Stomach (tissue), 9 donors: Measurements from ENCODE around the gene ASTN2. TPM values are rescaled to one million over a fixed set of nuclear protein-coding genes. Genes with fewer than 3 reads are reported as not detected.

Experiments
- DNase-seq, 2 donors: peaks; one replicate each; pipeline versions ENCODE4 v3.0.0 to v3.0.0-alpha.2; 2013 to 2019
- H3K27ac ChIP-seq, 5 donors: fragments of 200-600 bp in 4 of 5; sonication (generic) in 4 of 5; one replicate each; pipeline ENCODE4 v1.5.1; 2013 to 2019; ENCODE audit warnings: mild to moderate bottlenecking in 1 of 5, moderate library complexity in 1 of 5
- H3K27me3 ChIP-seq, 3 donors: fragments of 200-600 bp; sonication (generic); one replicate each; pipeline ENCODE4 v1.5.1; 2017 to 2019; ENCODE audit warnings: mixed run types in 1 of 3
- H3K36me3 ChIP-seq, 4 donors: fragments of 200-600 bp; sonication (generic); 1 replicate in 3 of 4; 2 replicates in 1 of 4; pipeline ENCODE4 v1.5.1; 2016 to 2019
- H3K4me1 ChIP-seq, 4 donors: fragments of 200-600 bp; sonication (generic); one replicate each; pipeline ENCODE4 v1.5.1; 2016 to 2019
- H3K4me3 ChIP-seq, 4 donors: fragments of 200-600 bp; sonication (generic) in 3 of 4; one replicate each; pipeline ENCODE4 v1.5.1; 2016 to 2019; ENCODE audit warnings: mild to moderate bottlenecking in 1 of 4
- H3K9me3 ChIP-seq, 4 donors: fragments of 200-600 bp; sonication (generic); one replicate each; pipeline ENCODE4 v1.5.1; 2016 to 2019
- CTCF ChIP-seq, 7 experiments: fragments of 450-650 bp in 4 of 7; fragments of 200-600 bp in 3 of 7; sonication (generic) in 3 of 7; IDR thresholded peaks; one replicate each; pipeline ENCODE4 v1.5.1; 2016 to 2019; ENCODE audit warnings: antibody characterized with exemption in 7 of 7, control low read depth in 2 of 7, mild to moderate bottlenecking in 1 of 7
- EP300 ChIP-seq: sonication (generic); formaldehyde crosslinking; IDR thresholded peaks from one replicate; pipeline ENCODE4 v1.6.1; 2017; ENCODE audit warnings: antibody characterized with exemption
- POLR2A ChIP-seq, 4 donors: fragments of 450-650 bp; IDR thresholded peaks; one replicate each; pipeline ENCODE4 v1.6.1; 2016; ENCODE audit warnings: antibody characterized with exemption in 4 of 4, control low read depth in 2 of 4, mild to moderate bottlenecking in 1 of 4, moderate library complexity in 1 of 4
- POLR2AphosphoS5 ChIP-seq, 3 donors: sonication (generic); formaldehyde crosslinking; IDR thresholded peaks; one replicate each; pipeline ENCODE4 v1.6.1; 2016; ENCODE audit warnings: antibody characterized with exemption in 3 of 3
- WGBS, 5 donors: extraction: QIAGEN DNeasy Blood & Tissue Kit in 3 of 5; methylation state at CpG; one replicate each; pipeline versions ENCODE4 v1.1.5 to v1.1.7; 2013 to 2018; 5-methylcytosine and 5-hydroxymethylcytosine counted together
- intact Hi-C: fragments of 100-400 bp; cut with DNase I; formaldehyde crosslinking; loops from one replicate; pipeline ENCODE4 v1.15.1; 2023; ENCODE audit warnings: low total_unique reads
- polyA plus RNA-seq, 3 donors: library from polyadenylated mRNA; stranded (reverse); fragments of 200-250 nt; gene quantifications; one replicate each; pipeline ENCODE4 v1.2.3, GENCODE V29; 2013
- total RNA-seq, 5 donors: library from RNA; depleted of rRNA; stranded (reverse); fragments of >200 nt; gene quantifications; one replicate each; pipeline versions ENCODE4 v1.1.0 to v1.2.3, GENCODE V29; 2014 to 2016
- donor health status: healthy with polysubstance abuse.
- donor health status: Bipolar disorder and iron deficiency.
- donor health status: healthy.

ASTN2 gene
- total and polyA plus RNA-seq, 8 donors, result 2.1 to 22.3 (median 4.2) TPM; not detected in 1

- Histone ChIP-seq H3K27ac (no peak overlapping the region), H3K4me1 (no peaks in the 10 kb centered on the region), H3K27me3 (no peaks in the 10 kb centered on the region), H3K36me3 (no peaks in the 10 kb centered on the region), H3K9me3 (no peaks in the 10 kb centered on the region), H3K4me3 (no peak overlapping the region)
- intact Hi-C loops, result no loop called here
- TF ChIP-seq CTCF (IDR thresholded peaks at IDR 0.05) (no peak), POLR2AphosphoS5 (IDR thresholded peaks at IDR 0.05) (no peak), POLR2A (IDR thresholded peaks at IDR 0.05) (no peak), EP300 (no peak)
- 63 to 72% (median 64%) methylated on average over 8 of the region's 8 CpGs for WGBS, 5 donors
- no peak for DNase-seq
Measured at GRCh38 chr9:117104716-117105495, 310.0 kb downstream of the ASTN2 start.

- intact Hi-C loops, result no loop called here
- 84 to 92% (median 91%) methylated on average over 1 of the region's 1 CpG for WGBS, 5 donors
Measured at GRCh38 chr9:117104206-117104605, 310.7 kb downstream of the ASTN2 start.

GRCh38 chr9:117103438-117104110 is 311.3 kb downstream of the ASTN2 start:
- 38 to 59% (median 51%) methylated on average over 3 of the region's 3 CpGs for WGBS, 5 donors
- intact Hi-C loops, result no loop called here
- DNase-seq, result no peak

More at GRCh38 chr9:117104206-117104605, 310.7 kb downstream of the ASTN2 start:
- H3K9me3 ChIP-seq, result no peaks in the 10 kb centered on the region
- no peaks in the 10 kb centered on the region for H3K4me1 ChIP-seq
- no peaks in the 10 kb centered on the region for H3K27me3 ChIP-seq
- no peak overlapping the region for H3K4me3 ChIP-seq
- no peaks in the 10 kb centered on the region for H3K36me3 ChIP-seq
- no peak for DNase-seq
- TF ChIP-seq CTCF (IDR thresholded peaks at IDR 0.05) (no peak), POLR2AphosphoS5 (IDR thresholded peaks at IDR 0.05) (no peak), EP300 (no peak)
- H3K27ac ChIP-seq, result no peak overlapping the region

GRCh38 chr9:117101008-117101407 is 313.8 kb downstream of the ASTN2 start:
- H3K27me3 ChIP-seq, result no peaks in the 10 kb centered on the region
- WGBS, 5 donors, result 45 to 86% (median 72%) methylated on average over 1 of the region's 1 CpG
- DNase-seq, result no peak
- H3K4me1 ChIP-seq, result no peaks in the 10 kb centered on the region
- intact Hi-C loops, result no loop called here
- no peaks in the 10 kb centered on the region for H3K36me3 ChIP-seq
- H3K4me3 ChIP-seq, result no peak overlapping the region
- no peak overlapping the region for H3K27ac ChIP-seq
- H3K9me3 ChIP-seq, result no peaks in the 10 kb centered on the region
- no peak for TF ChIP-seq EP300
- no peak for TF ChIP-seq POLR2A (IDR thresholded peaks at IDR 0.05)
- no peak for TF ChIP-seq POLR2AphosphoS5 (IDR thresholded peaks at IDR 0.05)
- no peak for TF ChIP-seq CTCF (IDR thresholded peaks at IDR 0.05)

More at GRCh38 chr9:117103438-117104110, 311.3 kb downstream of the ASTN2 start:
- no peaks in the 10 kb centered on the region for H3K4me1 ChIP-seq
- no peaks in the 10 kb centered on the region for H3K36me3 ChIP-seq
- no peaks in the 10 kb centered on the region for H3K9me3 ChIP-seq
- no peaks in the 10 kb centered on the region for H3K27me3 ChIP-seq
- H3K4me3 ChIP-seq, result no peak overlapping the region
- no peak overlapping the region for H3K27ac ChIP-seq
- TF ChIP-seq CTCF (IDR thresholded peaks at IDR 0.05), result no peak
- TF ChIP-seq POLR2AphosphoS5 (IDR thresholded peaks at IDR 0.05), result no peak
- no peak for TF ChIP-seq POLR2A (IDR thresholded peaks at IDR 0.05)
- no peak for TF ChIP-seq EP300
